HCT116 (cell line): ENCODE measurements around the gene CALU. TPM values are rescaled to one million over a fixed set of nuclear protein-coding genes. Genes with fewer than 3 reads are reported as not detected.
A peak's percentile ranks its signal among the peaks of the same experiment; 100 is the strongest.

Source experiments
- ATAC-seq: fragments of 200-7000 bp; cut with Tn5 transposase; 2 replicates; pipeline ENCODE4 v1.9.1; 2020; ENCODE audit warnings: mild to moderate bottlenecking, moderate library complexity
- BruUV-seq: library from RNA; stranded (reverse); fragments of 400-500 nt; replicated peaks from 2 replicates; lab custom pipeline; 2021; lab: Mats Ljungman, UMichigan
- CTCF ChIA-PET: fragments of 300-600 bp; sonication (Branson Sonifier 250); formaldehyde crosslinking; loops from one replicate; lab custom pipeline; 2021; ENCODE audit warnings: antibody characterized with exemption; lab: Charles Lee
- POLR2A ChIA-PET: fragments of 300-600, 350-600 bp; sonication (Branson Sonifier 250); formaldehyde crosslinking; loops from one replicate; lab custom pipeline; 2021; ENCODE audit warnings: antibody characterized with exemption; lab: Charles Lee
- RAD21 ChIA-PET, 2 experiments: fragments of 300-600 bp; sonication (Branson Sonifier 250); formaldehyde crosslinking; loops; one replicate each; lab custom pipeline; 2023; ENCODE audit warnings: low total read pairs in 2 of 2; ENCODE audit not compliant: uncharacterized antibody in 2 of 2, unreplicated experiment in 2 of 2, low non-redundant PET in 1 of 2; lab: Charles Lee
- DNase-seq: peaks from one replicate; pipeline ENCODE4 v3.0.0-alpha.2; 2010; ENCODE audit warnings: low read depth, low spot score
- H2AFZ ChIP-seq: fragments of 200-600 bp; shearing (Covaris generic), sonication (generic); 2 replicates; pipeline ENCODE4 v1.6.1; 2017; ENCODE audit warnings: low read depth, mixed run types, mixed read lengths, antibody characterized with exemption, low read length; ENCODE audit not compliant: poor library complexity, severe bottlenecking
- H3K27ac ChIP-seq: 2 replicates; pipeline ENCODE4 v1.5.1; 2012; ENCODE audit warnings: low read depth, low read length
- H3K27me3 ChIP-seq: fragments of 200-600 bp; sonication (generic); 2 replicates; pipeline ENCODE4 v1.6.1; 2016; ENCODE audit warnings: mixed run types, low read length, mixed read lengths; ENCODE audit not compliant: insufficient read depth
- H3K36me3 ChIP-seq, 2 experiments: fragments of 200-500 bp in 1 of 2; fragments of 200-600 bp in 1 of 2; sonication (Bioruptor generic) in 1 of 2; sonication (generic) in 1 of 2; 2 replicates each; pipeline versions ENCODE4 v1.5.1 to v1.6.1; 2014 to 2016; ENCODE audit warnings: low read length in 2 of 2, inconsistent platforms in 1 of 2, mixed read lengths in 1 of 2, mixed run types in 1 of 2; ENCODE audit not compliant: insufficient read depth in 2 of 2, control insufficient read depth in 1 of 2
- H3K4me1 ChIP-seq, 2 experiments: fragments of 200-600 bp in 1 of 2; sonication (generic) in 1 of 2; 2 replicates each; pipeline versions ENCODE4 v1.5.1 to v1.6.1; 2012 to 2017; ENCODE audit warnings: low read length in 2 of 2, inconsistent platforms in 1 of 2, mild to moderate bottlenecking in 1 of 2, mixed read lengths in 1 of 2, mixed run types in 1 of 2, moderate library complexity in 1 of 2; ENCODE audit not compliant: insufficient read depth in 2 of 2, control insufficient read depth in 1 of 2
- H3K4me2 ChIP-seq: fragments of 200-600 bp; sonication (generic); 2 replicates; pipeline ENCODE4 v1.6.1; 2017; ENCODE audit warnings: mixed run types, low read length, mixed read lengths
- H3K4me3 ChIP-seq, 2 experiments: fragments of 200-600 bp in 1 of 2; sonication (generic) in 1 of 2; replicated peaks in 1 of 2; 2 replicates each; pipeline ENCODE4 v1.5.1; 2011 to 2016; ENCODE audit warnings: low read length in 2 of 2, control low read depth in 1 of 2, low read depth in 1 of 2, mild to moderate bottlenecking in 1 of 2, mixed read lengths in 1 of 2, mixed run types in 1 of 2
- H3K79me2 ChIP-seq: fragments of 200-600 bp; sonication (generic); 2 replicates; pipeline ENCODE4 v1.6.1; 2017; ENCODE audit warnings: mild to moderate bottlenecking, mixed run types, low read length, moderate library complexity, mixed read lengths; ENCODE audit not compliant: insufficient read depth
- H3K9ac ChIP-seq: fragments of 200-600 bp; sonication (generic); 2 replicates; pipeline ENCODE4 v1.6.1; 2016; ENCODE audit warnings: low read length, mixed read lengths
- H3K9me2 ChIP-seq: fragments of 200-600 bp; sonication (generic), shearing (Covaris generic); 2 replicates; pipeline ENCODE4 v1.6.1; 2017; ENCODE audit warnings: mixed run types, mild to moderate bottlenecking, moderate library complexity; ENCODE audit not compliant: insufficient read depth
- H3K9me3 ChIP-seq, 2 experiments: fragments of 200-500 bp in 1 of 2; fragments of 200-600 bp in 1 of 2; sonication (Bioruptor generic) in 1 of 2; sonication (generic) in 1 of 2; 2 replicates each; pipeline ENCODE4 v1.6.1; 2014 to 2017; ENCODE audit warnings: low read length in 2 of 2, mixed read lengths in 2 of 2, inconsistent platforms in 1 of 2, low read depth in 1 of 2, mild to moderate bottlenecking in 1 of 2, mixed run types in 1 of 2, moderate library complexity in 1 of 2; ENCODE audit not compliant: control insufficient read depth in 1 of 2, insufficient read depth in 1 of 2
- H4K20me1 ChIP-seq: fragments of 200-600 bp; sonication (generic), shearing (Covaris generic); 2 replicates; pipeline ENCODE4 v1.6.1; 2017; ENCODE audit warnings: mixed run types, mild to moderate bottlenecking, moderate library complexity; ENCODE audit not compliant: insufficient read depth
- JUND ChIP-seq: IDR thresholded peaks from 2 replicates; pipeline ENCODE4 v1.6.1; 2012
- RAD21 ChIP-seq: IDR thresholded peaks from 2 replicates; pipeline ENCODE4 v1.6.1; 2012; ENCODE audit warnings: low read depth, mild to moderate bottlenecking
- TCF7L2 ChIP-seq: IDR thresholded peaks from 2 replicates; pipeline ENCODE4 v1.7.0; 2011; ENCODE audit warnings: borderline replicate concordance, inconsistent platforms; ENCODE audit not compliant: insufficient read depth, insufficient read length; ENCODE audit errors: extremely low read depth
- ZFX ChIP-seq: fragments of 450-650 bp; IDR thresholded peaks from 2 replicates; pipeline ENCODE4 v1.6.1; 2017
- intact Hi-C: fragments of 100-400 bp; cut with micrococcal nuclease; formaldehyde crosslinking; loops from 2 replicates; pipeline ENCODE4 v1.10.0; 2022
- total RNA-seq: library from RNA; stranded (reverse); gene quantifications from one replicate; pipeline ENCODE4 v1.2.1, GENCODE V29; 2021; ENCODE audit not compliant: unreplicated experiment
- TF ChIP-seq, protein P1 (sequence below), 3 experiments: fragments of 200-600 bp in 1 of 3; sonication (generic) in 1 of 3; IDR thresholded peaks in 2 of 3; conservative IDR thresholded peaks in 1 of 3; 2 replicates each; pipeline ENCODE4 v1.5.1; 2012 to 2017; ENCODE audit warnings: low read depth in 2 of 3, low read length in 2 of 3, antibody characterized with exemption in 1 of 3, borderline replicate concordance in 1 of 3, control low read depth in 1 of 3, mild to moderate bottlenecking in 1 of 3, mixed read lengths in 1 of 3, mixed run types in 1 of 3, moderate library complexity in 1 of 3; ENCODE audit not compliant: insufficient read depth in 1 of 3

The CALU gene
- total RNA-seq, 1 experiment from 2014 or later = 106 TPM

DNA sequence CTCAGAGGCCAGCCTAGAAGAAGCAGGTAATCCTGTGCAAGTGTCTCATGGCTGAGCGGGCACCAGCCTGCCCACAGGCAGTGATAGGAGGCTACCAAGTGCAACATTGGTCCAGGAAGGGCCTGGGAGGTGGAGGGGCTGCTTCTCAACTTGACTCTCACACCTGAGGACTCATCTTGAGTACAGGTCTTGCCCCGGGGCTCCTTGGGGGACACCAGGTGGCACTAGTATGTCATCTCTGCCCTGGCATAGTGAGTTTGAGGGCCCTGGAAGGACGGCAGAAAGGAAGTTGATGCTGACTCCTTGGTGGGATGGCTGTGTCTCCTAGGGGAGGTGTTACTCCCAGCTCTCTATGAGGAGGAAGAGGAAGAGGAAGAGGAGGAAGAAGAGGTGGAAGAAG lies 54.9 kb downstream of the CALU start:
- DNase-seq (no peak), ATAC-seq (no peak)
- no TSS peak for BruUV-seq
- ChIA-PET POLR2A (no interaction called here), RAD21 (no interaction called here), CTCF (no interaction called here)
- H3K4me3 ChIP-seq = no peak overlapping the region
- no peaks in the 10 kb centered on the region for H3K79me2 ChIP-seq
- H3K4me2 ChIP-seq = no peak overlapping the region
- H3K4me1 ChIP-seq = peaks cover 0 to 6% of the 10 kb centered on the region in 2 experiments; a peak in 1 of 4 replicates
- no peak overlapping the region for H2AFZ ChIP-seq
- intact Hi-C loops = loop anchor here (1.0 kb wide), 1 partner anchor 89 kb away; no protein-coding TSS in a partner anchor
- H3K27ac ChIP-seq = no peak overlapping the region
- H3K27me3 ChIP-seq = no peaks in the 10 kb centered on the region
- TF ChIP-seq, protein P1, sequence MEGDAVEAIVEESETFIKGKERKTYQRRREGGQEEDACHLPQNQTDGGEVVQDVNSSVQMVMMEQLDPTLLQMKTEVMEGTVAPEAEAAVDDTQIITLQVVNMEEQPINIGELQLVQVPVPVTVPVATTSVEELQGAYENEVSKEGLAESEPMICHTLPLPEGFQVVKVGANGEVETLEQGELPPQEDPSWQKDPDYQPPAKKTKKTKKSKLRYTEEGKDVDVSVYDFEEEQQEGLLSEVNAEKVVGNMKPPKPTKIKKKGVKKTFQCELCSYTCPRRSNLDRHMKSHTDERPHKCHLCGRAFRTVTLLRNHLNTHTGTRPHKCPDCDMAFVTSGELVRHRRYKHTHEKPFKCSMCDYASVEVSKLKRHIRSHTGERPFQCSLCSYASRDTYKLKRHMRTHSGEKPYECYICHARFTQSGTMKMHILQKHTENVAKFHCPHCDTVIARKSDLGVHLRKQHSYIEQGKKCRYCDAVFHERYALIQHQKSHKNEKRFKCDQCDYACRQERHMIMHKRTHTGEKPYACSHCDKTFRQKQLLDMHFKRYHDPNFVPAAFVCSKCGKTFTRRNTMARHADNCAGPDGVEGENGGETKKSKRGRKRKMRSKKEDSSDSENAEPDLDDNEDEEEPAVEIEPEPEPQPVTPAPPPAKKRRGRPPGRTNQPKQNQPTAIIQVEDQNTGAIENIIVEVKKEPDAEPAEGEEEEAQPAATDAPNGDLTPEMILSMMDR (IDR thresholded peaks at IDR 0.05 in 2 of 3, conservative IDR thresholded peaks at IDR 0.05 in 1 of 3; ENCODE audit: borderline replicate concordance in 1 of 3, insufficient read depth in 1 of 3, low read depth in 2 of 3, low read length in 2 of 3) = peak; percentile 29 to 82 (median 31)
- TF ChIP-seq JUND (no peak), TCF7L2 (no peak), RAD21 (peak; percentile 85)
- no peaks in the 10 kb centered on the region for H4K20me1 ChIP-seq
- no peaks in the 10 kb centered on the region for H3K9me3 ChIP-seq
- no peak overlapping the region for H3K9ac ChIP-seq
- H3K36me3 ChIP-seq = no peaks in the 10 kb centered on the region
- H3K9me2 ChIP-seq = no peaks in the 10 kb centered on the region

DNA sequence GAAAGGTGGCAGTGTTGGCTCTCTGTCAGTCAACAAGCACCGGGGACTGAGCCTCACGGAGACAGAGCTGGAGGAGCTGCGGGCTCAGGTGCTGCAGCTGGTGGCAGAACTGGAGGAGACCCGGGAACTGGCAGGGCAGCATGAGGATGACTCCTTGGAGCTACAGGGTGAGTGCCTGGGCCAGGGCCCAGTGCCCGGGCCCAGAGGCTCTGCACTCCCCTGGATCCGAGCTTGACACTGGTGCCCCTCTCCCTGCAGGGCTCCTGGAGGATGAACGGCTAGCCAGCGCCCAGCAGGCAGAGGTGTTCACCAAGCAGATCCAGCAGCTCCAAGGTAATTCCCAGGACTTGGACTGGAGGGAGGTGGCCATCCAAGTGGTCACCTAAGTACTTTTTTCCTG lies 55.3 kb downstream of the CALU start:
- no peak overlapping the region for H2AFZ ChIP-seq
- no peaks in the 10 kb centered on the region for H3K9me2 ChIP-seq
- H3K79me2 ChIP-seq = no peaks in the 10 kb centered on the region
- CTCF ChIA-PET = no interaction called here
- RAD21 ChIA-PET = no interaction called here
- no peak overlapping the region for H3K27ac ChIP-seq
- H3K4me3 ChIP-seq = no peak overlapping the region
- H3K4me2 ChIP-seq = no peak overlapping the region
- TF ChIP-seq, protein P1 (IDR thresholded peaks at IDR 0.05 in 2 of 3, conservative IDR thresholded peaks at IDR 0.05 in 1 of 3; ENCODE audit: borderline replicate concordance in 1 of 3, insufficient read depth in 1 of 3, low read depth in 2 of 3, low read length in 2 of 3) = 0 out of 6 replicates have a peak, but pooled peaks of 1 of the 3 experiments have one; percentile 11
- no peak for TF ChIP-seq ZFX
- no peaks in the 10 kb centered on the region for H3K36me3 ChIP-seq
- POLR2A ChIA-PET = no interaction called here
- no peaks in the 10 kb centered on the region for H4K20me1 ChIP-seq
- DNase-seq (no peak), ATAC-seq (no peak)
- no peaks in the 10 kb centered on the region for H3K9me3 ChIP-seq
- no TSS peak for BruUV-seq
- peaks cover 0 to 6% of the 10 kb centered on the region in 2 experiments; a peak in 1 of 4 replicates for H3K4me1 ChIP-seq
- no peak overlapping the region for H3K9ac ChIP-seq
- no peaks in the 10 kb centered on the region for H3K27me3 ChIP-seq
- intact Hi-C loops = loop anchor here (1.0 kb wide), 1 partner anchor 89 kb away; no protein-coding TSS in a partner anchor
